AG04450 (cell line): Measurements from ENCODE around the gene STK4. TPM values are rescaled to one million over a fixed set of nuclear protein-coding genes. Genes with fewer than 3 reads are reported as not detected.

Experiments
- CTCF ChIA-PET: fragments of 300-600, 350-600 bp; formaldehyde crosslinking; extraction: SDS; loops from one replicate; lab custom pipeline; 2022; ENCODE audit warnings: antibody characterized with exemption, inconsistent platforms; lab: Charles Lee
- POLR2A ChIA-PET: fragments of 350-600 bp; formaldehyde crosslinking; extraction: SDS; loops from one replicate; lab custom pipeline; 2021; ENCODE audit warnings: antibody characterized with exemption, inconsistent platforms; lab: Yijun Ruan, JAX
- DNase-seq: peaks from one replicate; pipeline ENCODE4 v3.0.0-alpha.2; 2011; ENCODE audit warnings: low read depth, low spot score
- H3K27ac ChIP-seq: one replicate; pipeline ENCODE4 v1.5.1; 2012; ENCODE audit warnings: low read depth, low read length, control low read depth
- H3K27me3 ChIP-seq: one replicate; pipeline ENCODE4 v1.6.0; 2012; ENCODE audit warnings: low read length; ENCODE audit not compliant: control insufficient read depth, insufficient read depth
- H3K4me3 ChIP-seq: 2 replicates; pipeline ENCODE4 v1.5.1; 2011; ENCODE audit warnings: mild to moderate bottlenecking, low read depth, low read length, control low read depth
- H3K9me3 ChIP-seq: 2 replicates; pipeline ENCODE4 v1.5.1; 2012; ENCODE audit warnings: low read length; ENCODE audit not compliant: control insufficient read depth, insufficient read depth
- polyA plus RNA-seq: library from polyadenylated mRNA; depleted of rRNA; stranded (reverse); fragments of >200 nt; gene quantifications from 2 replicates; pipeline ENCODE4 v1.2.3, GENCODE V29; 2011
- TF ChIP-seq, protein P1 (sequence below): IDR thresholded peaks from 2 replicates; pipeline ENCODE4 v1.5.1; 2011; ENCODE audit warnings: low read depth, low read length, control low read depth, inconsistent platforms

The STK4 gene
- polyA plus RNA-seq, 1 experiment, result 25.1 TPM

DNA sequence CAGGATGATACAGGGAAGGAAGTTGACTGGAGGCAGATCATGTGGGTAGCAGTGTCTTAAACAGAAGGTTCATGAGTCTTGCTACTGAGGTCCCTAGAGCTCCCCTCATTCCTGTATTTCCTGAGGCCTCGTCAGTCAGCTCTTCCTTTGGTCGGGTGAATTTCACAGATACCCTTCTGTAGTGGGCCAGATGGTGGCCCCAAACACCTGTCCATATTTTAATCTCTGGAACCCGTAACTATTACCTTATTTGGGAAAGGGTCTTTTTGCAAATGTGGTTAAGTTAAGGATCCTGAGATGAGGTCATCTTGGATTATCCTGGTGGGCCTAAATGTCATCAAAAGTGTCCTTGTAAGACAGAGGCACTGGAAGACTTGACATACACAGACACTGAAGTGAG lies 125.1 kb downstream of the STK4 start:
- Histone ChIP-seq H3K4me3 (no peak overlapping the region), H3K27ac (no peak overlapping the region), H3K27me3 (peaks cover 2% of the 10 kb centered on the region), H3K9me3 (no peaks in the 10 kb centered on the region)
- TF ChIP-seq, protein P1, sequence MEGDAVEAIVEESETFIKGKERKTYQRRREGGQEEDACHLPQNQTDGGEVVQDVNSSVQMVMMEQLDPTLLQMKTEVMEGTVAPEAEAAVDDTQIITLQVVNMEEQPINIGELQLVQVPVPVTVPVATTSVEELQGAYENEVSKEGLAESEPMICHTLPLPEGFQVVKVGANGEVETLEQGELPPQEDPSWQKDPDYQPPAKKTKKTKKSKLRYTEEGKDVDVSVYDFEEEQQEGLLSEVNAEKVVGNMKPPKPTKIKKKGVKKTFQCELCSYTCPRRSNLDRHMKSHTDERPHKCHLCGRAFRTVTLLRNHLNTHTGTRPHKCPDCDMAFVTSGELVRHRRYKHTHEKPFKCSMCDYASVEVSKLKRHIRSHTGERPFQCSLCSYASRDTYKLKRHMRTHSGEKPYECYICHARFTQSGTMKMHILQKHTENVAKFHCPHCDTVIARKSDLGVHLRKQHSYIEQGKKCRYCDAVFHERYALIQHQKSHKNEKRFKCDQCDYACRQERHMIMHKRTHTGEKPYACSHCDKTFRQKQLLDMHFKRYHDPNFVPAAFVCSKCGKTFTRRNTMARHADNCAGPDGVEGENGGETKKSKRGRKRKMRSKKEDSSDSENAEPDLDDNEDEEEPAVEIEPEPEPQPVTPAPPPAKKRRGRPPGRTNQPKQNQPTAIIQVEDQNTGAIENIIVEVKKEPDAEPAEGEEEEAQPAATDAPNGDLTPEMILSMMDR, result no peak
- POLR2A ChIA-PET, result interaction anchor here (1.4 kb wide), 1 partner anchor 47 kb away, joined by 3 read pairs; no protein-coding TSS in a partner anchor
- CTCF ChIA-PET, result interaction anchor here (1.5 kb wide), 1 partner anchor 47 kb away, joined by 4 read pairs; no protein-coding TSS in a partner anchor
- no peak for DNase-seq

DNA sequence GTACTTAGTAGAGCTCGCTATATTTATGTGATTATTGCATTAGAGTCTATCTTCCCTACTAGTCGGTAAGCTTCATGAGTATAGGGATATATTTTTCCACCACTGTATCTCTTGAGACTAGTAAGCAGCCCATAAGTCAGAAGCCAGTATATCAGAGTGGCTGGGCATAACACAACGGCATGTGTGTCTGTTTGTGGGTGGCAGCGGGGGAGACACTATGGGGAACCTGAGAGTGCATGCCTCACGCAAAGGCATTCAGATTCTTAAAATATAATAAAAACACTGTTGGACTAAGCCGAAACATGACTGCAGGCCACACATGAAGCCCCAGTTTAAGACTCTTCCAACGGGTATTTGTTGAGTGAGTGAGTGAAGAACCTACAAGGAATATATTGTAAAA lies 126.6 kb downstream of the STK4 start:
- Histone ChIP-seq H3K4me3 (no peak overlapping the region), H3K9me3 (peaks cover 4% of the 10 kb centered on the region; the same call in 1 of the 2 replicates), H3K27me3 (peaks cover 10% of the 10 kb centered on the region), H3K27ac (no peak overlapping the region)
- TF ChIP-seq, protein P1, result no peak
- ChIA-PET CTCF (interaction anchor here (0.6 to 6.8 kb wide), 5 partner anchors 21 to 226 kb away, joined by 3 to 275 read pairs (median 4); no protein-coding TSS in a partner anchor), POLR2A (no interaction called here)
- DNase-seq, result no peak

DNA sequence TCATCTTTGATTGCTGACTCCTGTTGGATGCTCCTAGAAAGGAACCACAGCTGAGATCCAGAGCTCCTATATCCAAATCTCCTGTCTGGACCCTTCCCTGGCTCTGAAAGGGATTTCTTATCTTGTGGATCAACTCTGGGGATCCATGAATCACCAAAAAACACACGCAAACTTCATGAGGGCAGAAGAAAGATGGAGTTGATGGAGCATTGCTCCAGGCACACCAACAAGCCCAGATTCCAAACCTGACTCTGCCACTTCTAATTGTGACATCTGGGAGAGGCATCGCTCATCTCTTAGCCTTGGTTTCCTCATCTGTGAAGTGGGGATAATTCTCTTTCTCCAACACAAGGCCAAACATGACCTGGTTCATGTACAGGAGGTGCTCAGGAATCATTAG lies 127.9 kb downstream of the STK4 start:
- CTCF ChIA-PET, result interaction anchor here (1.1 to 7.3 kb wide), 14 partner anchors 7 to 225 kb away, joined by 4 to 275 read pairs (median 24); no protein-coding TSS in a partner anchor
- peaks cover 10% of the 10 kb centered on the region; the same call in 1 of the 2 replicates for H3K9me3 ChIP-seq
- TF ChIP-seq, protein P1, result no peak
- no peak overlapping the region for H3K4me3 ChIP-seq
- H3K27ac ChIP-seq, result no peak overlapping the region
- no peak for DNase-seq
- H3K27me3 ChIP-seq, result peaks cover 17% of the 10 kb centered on the region
- POLR2A ChIA-PET, result no interaction called here

DNA sequence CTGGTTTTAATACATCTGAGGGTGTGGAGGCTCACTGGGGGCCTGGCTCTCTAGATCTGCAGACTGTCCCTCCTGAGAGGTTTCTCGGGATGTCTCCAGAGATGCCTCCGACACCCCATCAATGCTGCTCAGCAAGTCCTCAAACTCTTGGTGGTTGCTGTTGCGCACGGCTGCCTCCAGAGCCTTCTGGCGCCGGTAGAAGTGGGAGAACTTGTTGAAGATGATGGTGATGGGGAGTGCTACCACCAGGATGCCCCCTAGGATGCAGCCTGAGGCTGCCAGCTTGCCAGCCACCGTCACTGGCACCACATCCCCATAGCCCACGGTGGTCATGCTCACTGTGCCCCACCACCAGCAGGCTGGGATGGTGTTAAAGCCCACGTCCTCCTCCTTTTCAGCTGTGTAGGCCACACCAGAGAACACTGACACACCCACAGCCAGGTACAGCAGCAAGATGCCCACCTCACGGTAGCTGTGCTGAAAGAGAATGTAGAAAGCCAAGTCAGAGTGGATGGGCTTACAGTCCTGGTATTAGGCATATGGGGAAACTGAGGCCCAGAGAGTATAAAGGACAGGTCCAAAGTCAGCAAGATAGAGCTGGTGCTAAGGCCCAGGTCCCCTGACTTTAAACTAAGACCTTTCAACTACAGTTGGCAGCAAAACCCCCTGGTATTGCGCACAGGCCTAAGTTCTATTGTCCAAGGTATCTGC lies 128.7 kb downstream of the STK4 start:
- Histone ChIP-seq H3K27ac (no peak overlapping the region), H3K9me3 (peaks cover 10% of the 10 kb centered on the region; the same call in 1 of the 2 replicates), H3K4me3 (no peak overlapping the region), H3K27me3 (peaks cover 25% of the 10 kb centered on the region)
- POLR2A ChIA-PET, result interaction anchor here (1.0 kb wide), 1 partner anchor 52 kb away, joined by 4 read pairs; no protein-coding TSS in a partner anchor
- no peak for DNase-seq
- CTCF ChIA-PET, result interaction anchor here (0.6 to 7.3 kb wide), 51 partner anchors 8 to 695 kb away, joined by 3 to 275 read pairs (median 8); partner anchors contain the start of genes MATN4, STK4 and WFDC12
- TF ChIP-seq, protein P1, result no peak
